ENCODE measurements around the gene SMARCA1.

GRCh38 chrX:129452523-129452922 is 70.8 kb downstream of the SMARCA1 start:
- TF ChIP-seq, protein P1, sequence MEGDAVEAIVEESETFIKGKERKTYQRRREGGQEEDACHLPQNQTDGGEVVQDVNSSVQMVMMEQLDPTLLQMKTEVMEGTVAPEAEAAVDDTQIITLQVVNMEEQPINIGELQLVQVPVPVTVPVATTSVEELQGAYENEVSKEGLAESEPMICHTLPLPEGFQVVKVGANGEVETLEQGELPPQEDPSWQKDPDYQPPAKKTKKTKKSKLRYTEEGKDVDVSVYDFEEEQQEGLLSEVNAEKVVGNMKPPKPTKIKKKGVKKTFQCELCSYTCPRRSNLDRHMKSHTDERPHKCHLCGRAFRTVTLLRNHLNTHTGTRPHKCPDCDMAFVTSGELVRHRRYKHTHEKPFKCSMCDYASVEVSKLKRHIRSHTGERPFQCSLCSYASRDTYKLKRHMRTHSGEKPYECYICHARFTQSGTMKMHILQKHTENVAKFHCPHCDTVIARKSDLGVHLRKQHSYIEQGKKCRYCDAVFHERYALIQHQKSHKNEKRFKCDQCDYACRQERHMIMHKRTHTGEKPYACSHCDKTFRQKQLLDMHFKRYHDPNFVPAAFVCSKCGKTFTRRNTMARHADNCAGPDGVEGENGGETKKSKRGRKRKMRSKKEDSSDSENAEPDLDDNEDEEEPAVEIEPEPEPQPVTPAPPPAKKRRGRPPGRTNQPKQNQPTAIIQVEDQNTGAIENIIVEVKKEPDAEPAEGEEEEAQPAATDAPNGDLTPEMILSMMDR (IDR thresholded peaks at IDR 0.05 in 2 of 3, conservative IDR thresholded peaks at IDR 0.05 in 1 of 3; ENCODE audit: borderline replicate concordance in 1 of 3, insufficient read depth in 1 of 3, low read depth in 2 of 3, low read length in 2 of 3), result no peak
- TF ChIP-seq POLR2AphosphoS5 (IDR thresholded peaks at IDR 0.05; ENCODE audit: low read depth, low read length) (no peak), SRF (IDR thresholded peaks at IDR 0.05; ENCODE audit: low read depth) (no peak), SIN3A (IDR thresholded peaks at IDR 0.05; ENCODE audit: low read depth) (no peak), POLR2A (IDR thresholded peaks at IDR 0.05; ENCODE audit: borderline replicate concordance, extremely low read depth, insufficient read depth, insufficient read length) (no peak), RAD21 (IDR thresholded peaks at IDR 0.05; ENCODE audit: low read depth) (no peak), EGR1 (IDR thresholded peaks at IDR 0.05; ENCODE audit: low read depth) (no peak), ZNF274 (IDR thresholded peaks at IDR 0.05; ENCODE audit: low read depth, low read length) (no peak)
- TF ChIP-seq, protein P2, sequence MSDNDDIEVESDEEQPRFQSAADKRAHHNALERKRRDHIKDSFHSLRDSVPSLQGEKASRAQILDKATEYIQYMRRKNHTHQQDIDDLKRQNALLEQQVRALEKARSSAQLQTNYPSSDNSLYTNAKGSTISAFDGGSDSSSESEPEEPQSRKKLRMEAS (IDR thresholded peaks at IDR 0.05), result no peak
- TF ChIP-seq, protein P3, sequence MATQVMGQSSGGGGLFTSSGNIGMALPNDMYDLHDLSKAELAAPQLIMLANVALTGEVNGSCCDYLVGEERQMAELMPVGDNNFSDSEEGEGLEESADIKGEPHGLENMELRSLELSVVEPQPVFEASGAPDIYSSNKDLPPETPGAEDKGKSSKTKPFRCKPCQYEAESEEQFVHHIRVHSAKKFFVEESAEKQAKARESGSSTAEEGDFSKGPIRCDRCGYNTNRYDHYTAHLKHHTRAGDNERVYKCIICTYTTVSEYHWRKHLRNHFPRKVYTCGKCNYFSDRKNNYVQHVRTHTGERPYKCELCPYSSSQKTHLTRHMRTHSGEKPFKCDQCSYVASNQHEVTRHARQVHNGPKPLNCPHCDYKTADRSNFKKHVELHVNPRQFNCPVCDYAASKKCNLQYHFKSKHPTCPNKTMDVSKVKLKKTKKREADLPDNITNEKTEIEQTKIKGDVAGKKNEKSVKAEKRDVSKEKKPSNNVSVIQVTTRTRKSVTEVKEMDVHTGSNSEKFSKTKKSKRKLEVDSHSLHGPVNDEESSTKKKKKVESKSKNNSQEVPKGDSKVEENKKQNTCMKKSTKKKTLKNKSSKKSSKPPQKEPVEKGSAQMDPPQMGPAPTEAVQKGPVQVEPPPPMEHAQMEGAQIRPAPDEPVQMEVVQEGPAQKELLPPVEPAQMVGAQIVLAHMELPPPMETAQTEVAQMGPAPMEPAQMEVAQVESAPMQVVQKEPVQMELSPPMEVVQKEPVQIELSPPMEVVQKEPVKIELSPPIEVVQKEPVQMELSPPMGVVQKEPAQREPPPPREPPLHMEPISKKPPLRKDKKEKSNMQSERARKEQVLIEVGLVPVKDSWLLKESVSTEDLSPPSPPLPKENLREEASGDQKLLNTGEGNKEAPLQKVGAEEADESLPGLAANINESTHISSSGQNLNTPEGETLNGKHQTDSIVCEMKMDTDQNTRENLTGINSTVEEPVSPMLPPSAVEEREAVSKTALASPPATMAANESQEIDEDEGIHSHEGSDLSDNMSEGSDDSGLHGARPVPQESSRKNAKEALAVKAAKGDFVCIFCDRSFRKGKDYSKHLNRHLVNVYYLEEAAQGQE (IDR thresholded peaks at IDR 0.05; ENCODE audit: low read depth), result no peak

Data from HCT116 (cell line).